NCI-H748 treated with DMSO at 0.1 percent for 48 hours (cell line): ENCODE results near the gene RTCB.

ENCODE experiments used
- DNase-seq: peaks from one replicate; lab custom pipeline; 2025; lab: John Stamatoyannopoulos, UW

RTCB gene

DNA sequence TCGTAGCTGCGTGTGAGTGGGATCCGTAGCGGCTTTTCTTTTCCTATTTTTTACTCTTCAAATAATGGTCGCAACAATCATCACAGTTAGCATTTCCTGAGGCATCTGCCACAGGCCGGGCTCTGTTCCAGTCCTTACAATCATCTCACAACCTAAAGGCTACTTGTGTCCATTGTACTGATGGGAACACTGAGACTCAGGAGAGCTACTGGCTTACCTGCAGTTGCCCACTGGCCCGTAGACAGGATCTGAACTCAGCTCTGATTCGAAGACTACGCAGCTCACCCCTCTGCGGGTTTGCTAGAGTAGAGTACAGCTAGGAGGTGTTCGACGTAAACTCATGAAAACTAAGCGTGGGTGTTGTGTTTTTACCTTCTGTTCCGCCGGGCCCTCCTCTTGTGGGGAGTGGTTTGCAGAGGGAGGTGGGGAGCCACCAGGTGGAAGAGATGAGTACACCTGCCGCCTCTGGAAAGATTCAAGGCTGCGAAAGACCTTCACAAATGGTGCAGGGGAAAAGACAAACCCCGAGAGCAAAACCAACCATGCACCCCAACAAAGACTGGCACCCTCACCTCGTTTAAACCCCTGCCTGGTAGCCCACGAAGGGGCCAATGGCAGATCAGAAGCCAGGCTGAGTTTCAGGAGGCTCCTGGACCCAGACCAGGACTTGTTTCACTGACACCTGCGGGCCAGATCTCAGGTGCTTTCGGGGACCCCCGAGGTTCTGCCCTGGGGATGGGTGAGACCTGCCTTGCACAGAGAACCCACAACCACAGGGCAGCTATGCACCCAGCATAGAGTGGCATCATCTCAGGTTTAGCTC lies 72.6 kb downstream of the RTCB start:
- DNase-seq, result no peak

DNA sequence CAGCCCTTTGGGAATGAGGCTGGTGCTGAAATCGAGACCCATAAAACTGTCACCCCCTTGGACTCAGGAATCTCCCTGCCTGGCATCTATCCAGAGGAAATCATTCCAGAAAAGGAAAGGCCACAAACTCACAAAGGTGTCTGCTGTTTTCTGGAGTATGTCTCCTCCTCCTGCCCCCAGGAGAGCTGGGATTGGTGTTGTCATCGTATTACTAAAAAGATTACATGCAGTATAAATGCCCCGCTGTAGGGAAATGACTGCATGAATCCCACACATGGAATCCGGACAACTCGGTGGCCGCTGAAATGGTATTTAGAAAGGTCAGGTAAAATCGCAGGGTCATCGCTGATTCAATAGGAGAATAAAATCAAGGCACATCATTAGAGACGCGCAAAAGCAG lies 73.3 kb downstream of the RTCB start:
- DNase-seq, result no peak
